HEK293 (cell line): ENCODE data around the gene RABGGTA.

Experiments
- CTCF ChIA-PET: fragments of 350-600 bp; formaldehyde crosslinking; extraction: SDS; loops from one replicate; lab custom pipeline; 2021; ENCODE audit warnings: antibody characterized with exemption; lab: Yijun Ruan, JAX
- POLR2A ChIA-PET: fragments of 300-600 bp; formaldehyde crosslinking; extraction: SDS; loops from one replicate; lab custom pipeline; 2020; ENCODE audit warnings: antibody characterized with exemption, inconsistent platforms; lab: Yijun Ruan, JAX
- H3K27ac ChIP-seq: fragments of 200-500 bp; sonication (Bioruptor generic); 2 replicates; pipeline ENCODE4 v1.5.1; 2014; ENCODE audit warnings: low read depth, low read length, control low read depth, inconsistent platforms; ENCODE audit errors: extremely low read depth
- H3K36me3 ChIP-seq, 2 experiments: fragments of 200-500 bp in 1 of 2; sonication (Bioruptor generic) in 1 of 2; 1 replicate in 1 of 2; 2 replicates in 1 of 2; pipeline ENCODE4 v1.5.1; 2014 to 2017; ENCODE audit warnings: inconsistent platforms in 2 of 2, low read length in 2 of 2; ENCODE audit not compliant: control insufficient read depth in 2 of 2, insufficient read depth in 1 of 2
- H3K4me1 ChIP-seq: fragments of 200-500 bp; sonication (Bioruptor generic); 2 replicates; pipeline ENCODE4 v1.5.1; 2014; ENCODE audit warnings: mild to moderate bottlenecking, low read length, inconsistent platforms; ENCODE audit not compliant: control insufficient read depth, insufficient read depth
- H3K4me3 ChIP-seq: 2 replicates; pipeline ENCODE4 v1.5.1; 2011; ENCODE audit warnings: low read depth, mild to moderate bottlenecking, control low read depth, low read length, moderate library complexity
- H3K9me3 ChIP-seq: fragments of 200-500 bp; sonication (Bioruptor generic); 2 replicates; pipeline ENCODE4 v1.5.1; 2014; ENCODE audit warnings: low read depth, low read length, inconsistent platforms; ENCODE audit not compliant: control insufficient read depth, insufficient read depth
- ATF2 ChIP-seq: fragments of 450-650 bp; formaldehyde crosslinking; IDR thresholded peaks from 2 replicates; pipeline ENCODE4 v1.5.1; 2016; ENCODE audit warnings: missing biosample characterization, missing genetic modification characterization, low read depth
- BCL6B ChIP-seq: fragments of 450-650 bp; formaldehyde crosslinking; IDR thresholded peaks from 2 replicates; pipeline ENCODE4 v1.5.1; 2017; ENCODE audit warnings: missing biosample characterization, missing genetic modification characterization
- KLF8 ChIP-seq: fragments of 450-650 bp; formaldehyde crosslinking; IDR thresholded peaks from 2 replicates; pipeline ENCODE4 v1.5.1; 2016; ENCODE audit warnings: missing biosample characterization, missing genetic modification characterization
- PRDM2 ChIP-seq: fragments of 450-650 bp; formaldehyde crosslinking; IDR thresholded peaks from 2 replicates; pipeline ENCODE4 v1.5.1; 2016; ENCODE audit warnings: missing biosample characterization, missing genetic modification characterization, borderline replicate concordance
- REPIN1 ChIP-seq: fragments of 450-650 bp; formaldehyde crosslinking; IDR thresholded peaks from 2 replicates; pipeline ENCODE4 v1.5.1; 2017; ENCODE audit warnings: missing biosample characterization, missing genetic modification characterization, low read depth
- SALL2 ChIP-seq: fragments of 450-650 bp; formaldehyde crosslinking; IDR thresholded peaks from 2 replicates; pipeline ENCODE4 v1.5.0; 2017; ENCODE audit warnings: missing biosample characterization, mild to moderate bottlenecking, missing genetic modification characterization, borderline replicate concordance
- ZNF112 ChIP-seq: fragments of 450-650 bp; formaldehyde crosslinking; IDR thresholded peaks from 2 replicates; pipeline ENCODE4 v1.5.0; 2017; ENCODE audit warnings: missing biosample characterization, missing genetic modification characterization
- ZNF132 ChIP-seq: fragments of 450-650 bp; formaldehyde crosslinking; IDR thresholded peaks from 2 replicates; pipeline ENCODE4 v1.5.1; 2017; ENCODE audit warnings: missing biosample characterization, missing genetic modification characterization, borderline replicate concordance
- ZNF169 ChIP-seq: fragments of 450-650 bp; formaldehyde crosslinking; IDR thresholded peaks from 2 replicates; pipeline ENCODE4 v1.5.1; 2016; ENCODE audit warnings: missing biosample characterization, missing genetic modification characterization
- ZNF24 ChIP-seq: fragments of 450-650 bp; formaldehyde crosslinking; IDR thresholded peaks from 2 replicates; pipeline ENCODE4 v1.5.1; 2016; ENCODE audit warnings: missing biosample characterization, missing genetic modification characterization
- ZNF266 ChIP-seq: fragments of 450-650 bp; formaldehyde crosslinking; IDR thresholded peaks from 2 replicates; pipeline ENCODE4 v1.5.1; 2016; ENCODE audit warnings: missing biosample characterization, missing genetic modification characterization, low read depth
- ZNF274 ChIP-seq, 2 experiments: fragments of 200-500 bp in 1 of 2; fragments of 450-650 bp in 1 of 2; sonication (Bioruptor generic) in 1 of 2; formaldehyde crosslinking in 1 of 2; IDR thresholded peaks; 2 replicates each; pipeline versions ENCODE4 v1.5.1 to v1.6.1; 2014 to 2016; ENCODE audit warnings: borderline replicate concordance in 1 of 2, inconsistent platforms in 1 of 2, low read length in 1 of 2, missing biosample characterization in 1 of 2, missing genetic modification characterization in 1 of 2
- ZNF416 ChIP-seq: fragments of 450-650 bp; formaldehyde crosslinking; IDR thresholded peaks from 2 replicates; pipeline ENCODE4 v1.5.1; 2016; ENCODE audit warnings: missing biosample characterization, missing genetic modification characterization
- ZNF48 ChIP-seq: fragments of 450-650 bp; formaldehyde crosslinking; IDR thresholded peaks from 2 replicates; pipeline ENCODE4 v1.5.1; 2016; ENCODE audit warnings: missing biosample characterization, missing genetic modification characterization
- ZNF510 ChIP-seq: fragments of 450-650 bp; formaldehyde crosslinking; IDR thresholded peaks from 2 replicates; pipeline ENCODE4 v1.5.1; 2018; ENCODE audit warnings: mild to moderate bottlenecking, missing genetic modification characterization, missing biosample characterization; ENCODE audit not compliant: insufficient replicate concordance
- ZNF514 ChIP-seq: fragments of 450-650 bp; formaldehyde crosslinking; IDR thresholded peaks from 2 replicates; pipeline ENCODE4 v1.5.1; 2016; ENCODE audit warnings: missing biosample characterization, missing genetic modification characterization
- ZNF585B ChIP-seq: fragments of 450-650 bp; formaldehyde crosslinking; IDR thresholded peaks from 2 replicates; pipeline ENCODE4 v1.5.1; 2016; ENCODE audit warnings: missing biosample characterization, missing genetic modification characterization
- ZNF621 ChIP-seq: fragments of 450-650 bp; formaldehyde crosslinking; IDR thresholded peaks from 2 replicates; pipeline ENCODE4 v1.5.1; 2017; ENCODE audit warnings: missing biosample characterization, missing genetic modification characterization
- ZNF629 ChIP-seq: fragments of 450-650 bp; formaldehyde crosslinking; IDR thresholded peaks from 2 replicates; pipeline ENCODE4 v1.5.1; 2017; ENCODE audit warnings: missing biosample characterization, missing genetic modification characterization
- ZNF670 ChIP-seq: fragments of 450-650 bp; formaldehyde crosslinking; IDR thresholded peaks from 2 replicates; pipeline ENCODE4 v1.5.1; 2016; ENCODE audit warnings: missing biosample characterization, missing genetic modification characterization, low read depth
- ZNF692 ChIP-seq: fragments of 450-650 bp; formaldehyde crosslinking; IDR thresholded peaks from 2 replicates; pipeline ENCODE4 v1.5.1; 2016; ENCODE audit warnings: missing biosample characterization, missing genetic modification characterization
- ZNF830 ChIP-seq: fragments of 450-650 bp; IDR thresholded peaks from 2 replicates; pipeline ENCODE4 v1.5.0; 2018; ENCODE audit warnings: missing biosample characterization, missing genetic modification characterization, low read depth, mild to moderate bottlenecking, moderate library complexity
- ZXDB ChIP-seq: fragments of 450-650 bp; formaldehyde crosslinking; IDR thresholded peaks from 2 replicates; pipeline ENCODE4 v1.5.1; 2016; ENCODE audit warnings: missing biosample characterization, missing genetic modification characterization

Gene RABGGTA

GRCh38 chr14:24270537-24271133 lies 762 bp downstream of the RABGGTA start:
- Histone ChIP-seq H3K4me3 (peak overlapping the region; percentile 92), H3K27ac (peak overlapping the region; percentile 94), H3K9me3 (no peaks in the 10 kb centered on the region), H3K4me1 (peaks cover 3% of the 10 kb centered on the region; the same call in 1 of the 2 replicates), H3K36me3 (peaks cover 0 to 36% of the 10 kb centered on the region in 2 experiments; a peak in 1 of 3 replicates)
- CTCF ChIA-PET, result interaction anchor here (0.6 to 3.0 kb wide), 12 partner anchors 11 to 167 kb away, joined by 3 to 17 read pairs (median 4); partner anchors contain the start of genes CIDEB, LTB4R2, MDP1 and TINF2
- TF ChIP-seq KLF8, result 0 out of 2 replicates have a peak, but pooled peaks have one; percentile 29
- no peak for TF ChIP-seq ZNF48 (tag by site-specific recombination)
- TF ChIP-seq ZNF514 (tag by site-specific recombination), result no peak
- TF ChIP-seq SALL2 (tag by site-specific recombination), result no peak
- TF ChIP-seq ZNF670, result no peak
- TF ChIP-seq ATF2 (tag by site-specific recombination), result no peak
- no peak for TF ChIP-seq ZNF585B (tag by site-specific recombination)
- no peak for TF ChIP-seq ZNF830 (tag by site-specific recombination)
- no peak for TF ChIP-seq PRDM2
- TF ChIP-seq ZNF112 (tag by site-specific recombination), result no peak
- TF ChIP-seq ZNF621 (tag by site-specific recombination), result no peak
- TF ChIP-seq BCL6B (tag by site-specific recombination), result no peak
- TF ChIP-seq ZNF692, result no peak
- TF ChIP-seq ZNF169 (tag by site-specific recombination), result no peak
- TF ChIP-seq REPIN1 (tag by site-specific recombination), result no peak
- TF ChIP-seq ZNF266 (tag by site-specific recombination), result no peak
- TF ChIP-seq ZNF132 (tag by site-specific recombination), result no peak
- peak; percentile 42; the same call in 1 of the 2 replicates for TF ChIP-seq ZNF24 (tag by site-specific recombination)
- TF ChIP-seq ZNF274 (IDR thresholded peaks at IDR 0.05; ENCODE audit: low read length), result no peak
- no peak for TF ChIP-seq ZNF274 (tag by site-specific recombination; IDR thresholded peaks at IDR 0.05; ENCODE audit: borderline replicate concordance)
- no peak for TF ChIP-seq ZNF510
- TF ChIP-seq ZNF416 (tag by site-specific recombination), result no peak
- no peak for TF ChIP-seq ZXDB (tag by site-specific recombination)
- TF ChIP-seq ZNF629, result peak; percentile 27
- POLR2A ChIA-PET, result interaction anchor here (0.5 to 2.9 kb wide), 32 partner anchors 9 to 218 kb away, joined by 3 to 47 read pairs (median 5); partner anchors contain the start of genes CIDEB, DCAF11, DHRS1 and EMC9
